HG02870 (cell line): ENCODE results near the gene TET1.
"Not testable (repeated sequence)": the region's sequence is repeated elsewhere in the genome, so short reads cannot be mapped to it uniquely, and the experiment has no call there.

ENCODE experiments used
- ATAC-seq: cut with Tn5 transposase; IDR thresholded peaks from one replicate; pipeline ENCODE4 v1.9.1; 2021; ENCODE audit warnings: mild to moderate bottlenecking, moderate library complexity; ENCODE audit not compliant: unreplicated experiment

Gene TET1

DNA sequence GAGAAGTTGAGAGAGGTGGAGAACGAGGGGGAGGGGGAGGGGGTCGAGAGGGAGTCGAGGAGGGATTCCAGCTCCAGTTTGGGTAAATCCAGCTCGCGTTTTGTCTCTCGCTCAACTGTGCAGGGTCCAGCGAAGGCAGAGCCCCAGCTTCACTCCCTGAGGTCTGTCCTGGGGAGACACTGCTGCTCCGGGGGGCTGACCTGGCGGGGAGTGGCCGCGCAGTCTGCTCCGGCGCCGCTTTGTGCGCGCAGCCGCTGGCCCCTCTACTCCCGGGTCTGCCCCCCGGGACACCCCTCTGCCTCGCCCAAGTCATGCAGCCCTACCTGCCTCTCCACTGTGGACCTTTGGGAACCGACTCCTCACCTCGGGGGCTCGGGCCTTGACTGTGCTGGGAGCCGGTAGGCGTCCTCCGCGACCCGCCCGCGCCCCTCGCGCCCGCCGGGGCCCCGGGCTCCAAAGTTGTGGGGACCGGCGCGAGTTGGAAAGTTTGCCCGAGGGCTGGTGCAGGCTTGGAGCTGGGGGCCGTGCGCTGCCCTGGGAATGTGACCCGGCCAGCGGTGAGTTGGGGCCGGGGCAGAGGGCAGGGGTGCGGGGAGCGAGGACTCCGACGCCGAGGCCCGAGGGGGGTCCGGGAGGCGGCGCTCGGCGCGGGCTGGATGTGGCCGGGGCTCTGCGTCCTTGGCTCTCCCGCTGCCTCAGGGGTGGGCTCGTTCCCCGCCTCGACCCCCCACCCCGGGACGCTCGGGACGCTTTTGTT lies at the start of gene TET1:
Gene TET1 (plus strand): TSS at position 152 of the 757 bp plus-strand sequence. CDS start 12,002 bp downstream, outside the sequence.
- no peak for ATAC-seq

GRCh38 chr10:68516216-68516615 lies 43.9 kb upstream of the TET1 start:
- ATAC-seq, result not testable (repeated sequence)

- ATAC-seq, result no peak
These were observed 43.4 kb upstream of the TET1 start for GRCh38 chr10:68516766-68517165.

DNA sequence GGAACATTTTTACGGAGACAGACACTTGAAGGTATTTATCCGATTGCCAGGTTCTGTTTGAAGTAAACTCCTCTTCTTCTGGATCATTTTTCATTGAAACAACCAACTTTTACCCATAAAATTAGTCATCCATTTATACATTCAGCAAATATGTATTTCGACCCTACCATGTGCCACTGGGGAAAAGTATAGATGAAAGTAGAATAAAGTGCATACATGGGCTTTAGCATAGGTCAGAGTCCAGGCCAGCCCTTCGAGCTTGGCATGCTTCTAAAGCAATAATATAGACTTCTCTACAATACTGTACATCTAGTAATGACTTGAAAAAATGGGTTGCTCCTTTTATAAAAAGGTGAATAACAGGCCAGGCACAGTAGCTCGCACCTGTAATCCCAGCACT lies 42.9 kb upstream of the TET1 start:
- no peak for ATAC-seq

GRCh38 chr10:68518609-68519008 lies 41.5 kb upstream of the TET1 start:
- ATAC-seq, result not testable (repeated sequence)

- ATAC-seq, result not testable (repeated sequence)
These were observed 34.6 kb upstream of the TET1 start for GRCh38 chr10:68525490-68526038.

- ATAC-seq, result peak; percentile 42
These were observed 33.4 kb upstream of the TET1 start for GRCh38 chr10:68526634-68527307.

- ATAC-seq, result no peak
These were observed 23.2 kb upstream of the TET1 start for GRCh38 chr10:68536973-68537372.

DNA sequence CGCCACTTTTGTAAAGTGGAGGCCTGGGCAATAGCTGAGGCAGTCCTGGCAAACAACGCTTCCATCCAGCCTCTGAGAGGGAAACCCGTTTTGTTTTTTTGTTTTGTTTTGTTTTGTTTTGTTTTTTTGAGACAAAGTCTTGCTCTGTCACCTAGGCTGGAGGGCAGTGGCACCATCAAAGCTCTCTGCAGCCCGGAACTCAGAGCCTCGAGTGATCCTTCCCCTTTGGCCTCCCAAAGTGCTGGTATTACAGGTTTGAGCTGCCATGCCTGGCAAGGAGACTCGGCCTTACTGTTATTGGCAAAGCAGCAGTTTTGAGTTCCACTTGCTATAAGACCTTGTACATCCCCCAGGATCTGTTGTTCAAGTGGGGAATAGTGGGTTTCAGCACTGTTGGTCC lies 22.3 kb upstream of the TET1 start:
- no peak for ATAC-seq

- ATAC-seq, result no peak
These were observed 16.9 kb upstream of the TET1 start for GRCh38 chr10:68543004-68543918.

DNA sequence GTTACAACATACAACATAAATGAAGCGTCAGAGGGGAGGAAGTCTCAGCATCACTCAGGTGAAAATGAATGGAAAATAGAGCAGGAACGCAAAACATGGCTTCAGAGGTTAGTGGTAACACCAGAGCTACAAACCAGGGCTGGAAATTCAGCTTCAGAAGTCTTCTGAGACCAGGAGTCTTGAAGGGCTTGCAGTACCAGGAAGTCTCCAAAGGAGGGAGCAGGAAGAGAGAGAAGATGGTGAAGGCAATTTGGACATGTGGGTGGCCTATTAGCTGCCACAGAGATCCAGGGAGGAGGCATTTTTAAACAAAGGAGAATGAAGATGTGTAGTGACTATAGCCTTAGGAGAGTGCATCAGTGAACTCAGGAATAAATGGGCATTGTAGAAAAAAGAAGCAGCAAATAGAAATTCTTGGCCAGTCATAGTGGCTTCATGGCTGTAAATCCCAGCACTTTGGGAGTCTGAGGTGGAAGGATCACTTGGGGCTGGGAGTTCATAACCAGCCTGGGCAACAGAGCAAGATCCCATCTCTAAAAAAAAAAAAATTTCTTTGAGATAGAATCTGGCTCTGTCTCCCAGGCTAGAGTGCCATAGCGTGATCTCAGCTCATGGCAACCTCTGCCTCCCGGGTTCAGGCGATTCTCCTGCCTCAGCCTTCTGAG lies 9.3 kb upstream of the TET1 start:
- ATAC-seq, result peak; percentile 72

- ATAC-seq, result no peak
These were observed 7.0 kb upstream of the TET1 start for GRCh38 chr10:68553138-68553537.

DNA sequence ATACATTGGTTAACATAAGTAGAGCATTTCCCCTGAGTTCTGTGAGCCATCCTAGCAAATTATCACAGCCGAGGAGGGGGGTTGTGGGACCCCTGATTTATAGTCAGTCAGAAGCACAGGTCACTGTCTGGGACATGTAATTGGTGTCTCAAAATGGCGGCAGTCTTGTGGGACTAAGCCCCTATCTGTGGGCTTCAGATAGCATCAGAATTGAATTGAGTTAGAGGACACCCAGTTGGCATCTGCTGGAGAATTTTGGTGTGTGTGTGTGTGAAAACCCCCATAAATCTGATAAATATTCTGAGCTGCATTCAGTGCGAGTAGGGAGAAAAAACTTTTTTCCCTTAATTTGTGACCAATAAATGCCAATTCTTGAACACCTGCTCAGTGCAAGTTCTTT lies 6.5 kb upstream of the TET1 start:
- ATAC-seq, result no peak

GRCh38 chr10:68558478-68558877 lies 1.7 kb upstream of the TET1 start:
- ATAC-seq, result no peak

GRCh38 chr10:68559251-68559650 lies 886 bp upstream of the TET1 start:
- no peak for ATAC-seq

GRCh38 chr10:68559841-68560185 lies 324 bp upstream of the TET1 start:
- no peak for ATAC-seq

DNA sequence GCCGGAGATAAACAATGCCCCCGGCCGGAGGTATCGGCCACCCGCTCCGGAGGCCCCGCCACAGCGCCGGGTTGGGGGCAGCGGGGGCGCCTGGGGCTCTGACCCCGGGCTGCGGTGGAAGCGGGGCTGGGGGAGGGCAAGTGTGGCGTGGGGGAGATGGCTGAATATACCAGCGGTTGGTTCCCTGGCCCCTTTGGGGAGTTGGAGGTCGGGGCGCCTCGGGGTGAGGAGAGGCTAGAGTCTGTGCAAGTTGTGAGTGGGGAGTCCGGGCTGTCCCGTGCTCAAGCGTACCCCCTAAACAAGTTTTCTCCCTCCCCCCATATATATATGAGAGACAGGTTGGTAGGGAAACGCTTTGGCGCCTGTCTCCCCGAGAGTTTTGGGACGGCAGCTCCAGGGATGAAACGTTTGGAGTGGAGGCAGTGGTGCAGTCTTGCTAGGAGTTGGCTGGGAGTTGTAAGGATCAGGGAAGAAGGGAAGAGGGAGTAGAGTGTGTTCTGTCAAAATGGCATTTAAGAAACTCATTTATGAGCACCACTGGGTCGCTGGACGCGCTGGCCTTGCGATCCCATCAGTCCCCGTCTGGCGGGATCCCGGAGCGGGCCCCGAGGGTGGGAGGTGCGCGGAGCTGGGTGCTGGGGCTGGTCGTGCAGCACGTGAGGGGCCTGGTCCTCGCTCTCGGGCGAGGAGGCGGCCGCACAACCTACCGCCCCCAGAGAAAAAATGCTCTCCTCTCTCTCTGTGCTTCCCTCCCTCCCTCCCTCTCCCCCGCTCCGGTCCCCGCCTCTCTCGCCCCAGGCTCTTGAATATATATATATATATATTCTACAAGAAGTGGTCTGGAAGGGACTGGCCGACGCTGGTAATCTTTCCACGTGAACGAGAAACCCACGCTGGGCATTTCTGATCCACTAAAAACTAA lies 1.1 kb downstream of the TET1 start:
- ATAC-seq, result no peak

DNA sequence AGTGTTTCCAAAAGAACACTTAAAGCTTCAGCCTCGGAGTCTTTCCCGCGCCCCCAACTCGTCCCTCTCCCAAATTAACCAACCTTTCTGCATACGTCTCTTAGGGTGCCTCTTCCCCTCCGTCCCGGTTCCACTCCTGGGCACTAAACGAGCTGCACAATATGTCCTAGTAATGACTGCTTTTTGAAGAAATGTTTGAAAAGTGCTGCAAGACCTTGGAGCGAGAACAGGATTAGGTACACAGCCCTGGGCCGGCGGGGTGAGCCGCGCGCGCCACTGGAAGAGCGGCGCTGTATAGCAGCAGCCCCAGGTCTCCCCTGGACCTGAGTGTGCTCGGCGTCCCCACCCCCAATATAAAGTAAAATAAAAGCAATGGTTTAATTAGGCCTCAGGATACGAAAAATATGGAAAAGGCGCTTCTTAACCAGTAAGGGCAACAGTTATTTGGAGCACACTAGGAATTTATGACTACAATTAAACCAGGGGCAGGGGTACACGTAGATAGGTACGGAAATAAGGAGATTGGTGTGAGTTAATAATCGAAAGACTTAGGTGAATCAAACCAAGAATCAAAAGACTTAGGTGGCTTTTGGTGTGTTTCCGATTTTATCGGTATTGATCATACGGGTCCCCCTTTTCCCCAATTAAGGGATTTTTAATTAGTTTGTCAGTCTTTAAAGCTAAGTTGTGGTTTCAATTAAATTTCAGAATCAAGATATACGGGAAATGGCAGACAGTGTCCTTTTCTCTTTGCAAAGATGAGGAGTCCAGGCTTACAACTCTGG lies 1.9 kb downstream of the TET1 start:
- ATAC-seq, result no peak
